SK-N-SH (cell line): ENCODE results near the gene JAG2. TPM values are rescaled to one million over a fixed set of nuclear protein-coding genes. Genes with fewer than 3 reads are reported as not detected.
A peak's percentile ranks its signal among the peaks of the same experiment; 100 is the strongest.

Experiments used
- CTCF ChIA-PET: fragments of 300-600, 350-600 bp; formaldehyde crosslinking; extraction: SDS; loops from one replicate; lab custom pipeline; 2021; lab: Yijun Ruan, JAX
- POLR2A ChIA-PET: fragments of 350-600 bp; sonication (Branson Sonifier 250); formaldehyde crosslinking; extraction: SDS; loops from one replicate; lab custom pipeline; 2020; ENCODE audit warnings: antibody characterized with exemption, inconsistent platforms; lab: Yijun Ruan, JAX
- DNase-seq: peaks from one replicate; pipeline ENCODE4 v3.0.0; 2012
- H2AFZ ChIP-seq: fragments of 200-600 bp; sonication (generic); 2 replicates; pipeline ENCODE4 v1.8.1; 2016; ENCODE audit warnings: antibody characterized with exemption, mild to moderate bottlenecking, low read depth
- H3F3A ChIP-seq: fragments of 200-600 bp; sonication (generic); replicated peaks from 2 replicates; pipeline ENCODE3; 2016; ENCODE audit warnings: antibody characterized with exemption, mild to moderate bottlenecking; ENCODE audit not compliant: insufficient read depth
- H3K27ac ChIP-seq, 2 experiments: fragments of 200-500 bp in 1 of 2; fragments of 200-600 bp in 1 of 2; sonication (Bioruptor generic) in 1 of 2; sonication (generic), shearing (Covaris generic) in 1 of 2; 2 replicates each; pipeline versions ENCODE4 v1.5.1 to v1.6.1; 2014 to 2016; ENCODE audit warnings: low read depth in 2 of 2, inconsistent platforms in 1 of 2, low read length in 1 of 2, mild to moderate bottlenecking in 1 of 2, mixed read lengths in 1 of 2
- H3K27me3 ChIP-seq: fragments of 200-600 bp; sonication (generic), shearing (Covaris generic); 2 replicates; pipeline ENCODE4 v1.6.1; 2016; ENCODE audit warnings: mixed run types; ENCODE audit not compliant: insufficient read depth
- H3K36me3 ChIP-seq, 2 experiments: fragments of 200-500 bp in 1 of 2; fragments of 200-600 bp in 1 of 2; sonication (Bioruptor generic) in 1 of 2; sonication (generic) in 1 of 2; replicated peaks in 1 of 2; 2 replicates each; pipeline versions ENCODE3 to v1.5.1; 2014 to 2016; ENCODE audit warnings: low read length in 1 of 2, mild to moderate bottlenecking in 1 of 2; ENCODE audit not compliant: insufficient read depth in 2 of 2, control insufficient read depth in 1 of 2
- H3K4me1 ChIP-seq, 2 experiments: fragments of 200-500 bp in 1 of 2; fragments of 200-600 bp in 1 of 2; sonication (Bioruptor generic) in 1 of 2; sonication (generic), shearing (Covaris generic) in 1 of 2; 2 replicates each; pipeline versions ENCODE4 v1.5.1 to v1.6.1; 2014 to 2016; ENCODE audit warnings: low read depth in 1 of 2, low read length in 1 of 2, mixed run types in 1 of 2; ENCODE audit not compliant: insufficient read depth in 2 of 2, control insufficient read depth in 1 of 2
- H3K4me2 ChIP-seq: fragments of 200-600 bp; sonication (generic), shearing (Covaris generic); 2 replicates; pipeline ENCODE4 v1.6.1; 2017; ENCODE audit warnings: mixed run types
- H3K4me3 ChIP-seq, 2 experiments: fragments of 200-500 bp in 1 of 2; fragments of 200-600 bp in 1 of 2; sonication (Bioruptor generic) in 1 of 2; sonication (generic), shearing (Covaris generic) in 1 of 2; 2 replicates each; pipeline versions ENCODE4 v1.5.1 to v1.8.1; 2014 to 2016; ENCODE audit warnings: low read depth in 2 of 2, inconsistent platforms in 1 of 2, low read length in 1 of 2, mild to moderate bottlenecking in 1 of 2, mixed read lengths in 1 of 2, moderate library complexity in 1 of 2
- H3K79me2 ChIP-seq: fragments of 200-600 bp; sonication (generic); 2 replicates; pipeline ENCODE4 v1.8.1; 2017; ENCODE audit warnings: mild to moderate bottlenecking; ENCODE audit not compliant: insufficient read depth
- H3K9ac ChIP-seq: fragments of 200-600 bp; sonication (generic); 2 replicates; pipeline ENCODE4 v1.6.1; 2017; ENCODE audit warnings: mixed run types
- H3K9me2 ChIP-seq: fragments of 200-600 bp; sonication (generic); 2 replicates; pipeline ENCODE4 v1.6.1; 2017; ENCODE audit warnings: mixed run types
- H3K9me3 ChIP-seq: fragments of 200-600 bp; sonication (generic); 2 replicates; pipeline ENCODE4 v1.6.1; 2017; ENCODE audit warnings: mixed run types, mild to moderate bottlenecking, moderate library complexity
- H4K20me1 ChIP-seq: fragments of 200-600 bp; sonication (generic); 2 replicates; pipeline ENCODE4 v1.6.1; 2017; ENCODE audit warnings: mild to moderate bottlenecking, mixed run types; ENCODE audit not compliant: insufficient read depth
- CHD2 ChIP-seq: fragments of 150-350 bp; IDR thresholded peaks from 2 replicates; pipeline ENCODE4 v1.6.1; 2018; ENCODE audit warnings: low read length; ENCODE audit not compliant: partially characterized antibody
- ELF1 ChIP-seq: IDR thresholded peaks from 2 replicates; pipeline ENCODE4 v1.4.0; 2012
- EP300 ChIP-seq, 2 experiments: IDR thresholded peaks; 2 replicates each; pipeline versions ENCODE4 v1.4.0 to v1.6.1; 2012; ENCODE audit warnings: borderline replicate concordance in 1 of 2, low read depth in 1 of 2, low read length in 1 of 2
- EZH2phosphoT487 ChIP-seq: fragments of 200-600 bp; sonication (generic); IDR thresholded peaks from 2 replicates; pipeline ENCODE4 v1.6.1; 2017; ENCODE audit warnings: low read depth, mixed run types, mild to moderate bottlenecking, antibody characterized with exemption, moderate library complexity, borderline replicate concordance
- FOXJ3 ChIP-seq: sonication (generic); formaldehyde crosslinking; IDR thresholded peaks from 2 replicates; pipeline ENCODE4 v1.5.1; 2020; ENCODE audit warnings: mild to moderate bottlenecking, missing genetic modification reagents
- MXI1 ChIP-seq: IDR thresholded peaks from 2 replicates; pipeline ENCODE4 v1.6.1; 2012; ENCODE audit warnings: mild to moderate bottlenecking, low read depth, low read length, improper control_type of control experiment
- NFIC ChIP-seq: IDR thresholded peaks from 2 replicates; pipeline ENCODE4 v1.4.0; 2012; ENCODE audit warnings: borderline replicate concordance
- POLR2AphosphoS5 ChIP-seq: IDR thresholded peaks from 2 replicates; pipeline ENCODE4 v1.6.1; 2012; ENCODE audit warnings: low read depth, low read length
- RAD21 ChIP-seq: IDR thresholded peaks from 2 replicates; pipeline ENCODE4 v1.6.1; 2012; ENCODE audit warnings: mild to moderate bottlenecking, low read length
- SIN3A ChIP-seq: IDR thresholded peaks from 2 replicates; pipeline ENCODE4 v1.6.1; 2012; ENCODE audit warnings: low read depth, mild to moderate bottlenecking, low read length, moderate library complexity, borderline replicate concordance
- SMC3 ChIP-seq: IDR thresholded peaks from 2 replicates; pipeline ENCODE4 v1.6.1; 2012; ENCODE audit warnings: low read depth, low read length, improper control_type of control experiment
- TEAD4 ChIP-seq: IDR thresholded peaks from 2 replicates; pipeline ENCODE4 v1.4.0; 2012; ENCODE audit warnings: mild to moderate bottlenecking, borderline replicate concordance; ENCODE audit not compliant: insufficient read depth
- USF1 ChIP-seq: IDR thresholded peaks from 2 replicates; pipeline ENCODE4 v1.4.0; 2012; ENCODE audit warnings: low read depth, borderline replicate concordance
- USF2 ChIP-seq: fragments of 150-350 bp; IDR thresholded peaks from 2 replicates; pipeline ENCODE4 v1.6.1; 2017; ENCODE audit warnings: antibody characterized with exemption, low read length, low read depth, borderline replicate concordance
- YY1 ChIP-seq: IDR thresholded peaks from 2 replicates; pipeline ENCODE4 v1.4.0; 2012; ENCODE audit warnings: low read depth, mild to moderate bottlenecking
- WGBS: methylation state at CpG from one replicate; pipeline ENCODE4 v1.1.6; 2017; ENCODE audit warnings: low lambda C conversion rate; 5-methylcytosine and 5-hydroxymethylcytosine counted together
- polyA plus RNA-seq, 3 experiments: library from polyadenylated mRNA; depleted of rRNA; stranded (reverse); fragments of >200 nt; gene quantifications; 2 replicates each; pipeline ENCODE4 v1.2.3, GENCODE V29; 2012
- TF ChIP-seq, protein P1 (sequence below): IDR thresholded peaks from 2 replicates; pipeline ENCODE4 v1.4.0; 2012; ENCODE audit warnings: low read depth
- TF ChIP-seq, protein P2 (sequence below): IDR thresholded peaks from 2 replicates; pipeline ENCODE4 v1.4.0; 2012; ENCODE audit warnings: low read depth, borderline replicate concordance
- TF ChIP-seq, protein P3 (sequence below): IDR thresholded peaks from 2 replicates; pipeline ENCODE4 v1.6.1; 2012; ENCODE audit warnings: mild to moderate bottlenecking, low read depth, low read length, moderate library complexity
- TF ChIP-seq, protein P4 (sequence below): IDR thresholded peaks from 2 replicates; pipeline ENCODE4; 2012
- TF ChIP-seq, protein P5 (sequence below): fragments of 200-600 bp; sonication (generic); IDR thresholded peaks from 2 replicates; pipeline ENCODE4 v1.6.1; 2017; ENCODE audit warnings: antibody characterized with exemption, mild to moderate bottlenecking, moderate library complexity

The JAG2 gene
- polyA plus RNA-seq, 1 of the 3 experiments (the other 2 are of a cell fraction), result 1.7 TPM

DNA sequence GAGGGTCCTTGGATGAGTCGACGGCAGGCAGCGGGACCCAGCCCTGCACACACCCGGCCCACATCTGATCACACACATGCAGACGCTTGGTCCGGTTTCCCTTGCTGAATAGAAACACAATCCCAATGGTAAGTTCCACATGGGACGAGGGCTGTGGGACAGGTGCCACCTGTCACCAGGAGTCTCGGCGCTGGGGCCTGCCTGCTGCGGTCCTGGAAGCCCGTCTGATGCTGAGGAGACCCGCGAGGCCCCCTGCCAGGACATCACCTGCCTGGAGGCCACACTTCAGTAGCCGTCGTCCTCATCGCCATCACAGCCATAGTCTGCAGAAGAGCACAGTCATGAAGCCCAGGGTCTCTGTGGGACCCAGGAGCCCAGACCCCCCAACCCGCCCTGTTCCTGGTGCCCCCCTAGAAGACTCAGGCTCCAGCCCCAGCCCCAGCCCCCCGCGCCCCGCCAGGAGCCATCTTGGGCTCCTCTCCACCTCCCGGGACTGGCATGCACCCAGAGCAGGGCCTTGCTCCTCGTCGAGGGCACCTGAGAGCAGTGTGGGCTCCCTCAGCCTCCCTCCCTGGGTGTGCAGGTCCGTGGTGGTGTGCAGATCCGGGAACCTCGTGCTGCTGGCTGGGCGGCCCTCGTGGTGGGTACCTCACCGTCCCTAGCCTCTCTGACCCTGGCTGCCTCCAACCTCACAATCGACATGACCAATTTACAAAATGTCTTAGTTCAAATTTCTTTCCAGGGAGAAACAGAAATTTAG lies 41.9 kb upstream of the JAG2 start:
- no peak overlapping the region for H3K4me3 ChIP-seq
- POLR2A ChIA-PET, result no interaction called here
- no peaks in the 10 kb centered on the region for H4K20me1 ChIP-seq
- no peak overlapping the region for H3K9ac ChIP-seq
- H2AFZ ChIP-seq, result no peak overlapping the region
- H3K36me3 ChIP-seq, result peaks cover 0 to 14% of the 10 kb centered on the region in 2 experiments
- no peaks in the 10 kb centered on the region for H3K9me3 ChIP-seq
- no peaks in the 10 kb centered on the region for H3K27me3 ChIP-seq
- H3K27ac ChIP-seq, result peak overlapping the region in 1 of 2 experiments; percentile 87; a peak in 2 of 4 replicates
- H3K4me2 ChIP-seq, result no peak overlapping the region
- CTCF ChIA-PET, result interaction anchor here (1.4 to 1.8 kb wide), 2 partner anchors 9 to 270 kb away, joined by 4 to 5 read pairs; no protein-coding TSS in a partner anchor
- WGBS, result 93% methylated on average over 12 of the region's 30 CpGs
- TF ChIP-seq, protein P1, sequence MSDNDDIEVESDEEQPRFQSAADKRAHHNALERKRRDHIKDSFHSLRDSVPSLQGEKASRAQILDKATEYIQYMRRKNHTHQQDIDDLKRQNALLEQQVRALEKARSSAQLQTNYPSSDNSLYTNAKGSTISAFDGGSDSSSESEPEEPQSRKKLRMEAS, result no peak
- TF ChIP-seq SIN3A (no peak), FOXJ3 (CRISPR knock-in tag) (no peak), POLR2AphosphoS5 (no peak), EP300 (IDR thresholded peaks at IDR 0.05; ENCODE audit: borderline replicate concordance in 1 of 2, low read depth in 1 of 2, low read length in 1 of 2) (no peak), NFIC (no peak), TEAD4 (no peak), CHD2 (no peak), MXI1 (no peak), USF1 (no peak), USF2 (no peak), YY1 (no peak), EZH2phosphoT487 (no peak), SMC3 (no peak), RAD21 (no peak), ELF1 (no peak)
- TF ChIP-seq, protein P2, sequence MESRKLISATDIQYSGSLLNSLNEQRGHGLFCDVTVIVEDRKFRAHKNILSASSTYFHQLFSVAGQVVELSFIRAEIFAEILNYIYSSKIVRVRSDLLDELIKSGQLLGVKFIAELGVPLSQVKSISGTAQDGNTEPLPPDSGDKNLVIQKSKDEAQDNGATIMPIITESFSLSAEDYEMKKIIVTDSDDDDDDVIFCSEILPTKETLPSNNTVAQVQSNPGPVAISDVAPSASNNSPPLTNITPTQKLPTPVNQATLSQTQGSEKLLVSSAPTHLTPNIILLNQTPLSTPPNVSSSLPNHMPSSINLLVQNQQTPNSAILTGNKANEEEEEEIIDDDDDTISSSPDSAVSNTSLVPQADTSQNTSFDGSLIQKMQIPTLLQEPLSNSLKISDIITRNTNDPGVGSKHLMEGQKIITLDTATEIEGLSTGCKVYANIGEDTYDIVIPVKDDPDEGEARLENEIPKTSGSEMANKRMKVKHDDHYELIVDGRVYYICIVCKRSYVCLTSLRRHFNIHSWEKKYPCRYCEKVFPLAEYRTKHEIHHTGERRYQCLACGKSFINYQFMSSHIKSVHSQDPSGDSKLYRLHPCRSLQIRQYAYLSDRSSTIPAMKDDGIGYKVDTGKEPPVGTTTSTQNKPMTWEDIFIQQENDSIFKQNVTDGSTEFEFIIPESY, result no peak
- TF ChIP-seq, protein P3, sequence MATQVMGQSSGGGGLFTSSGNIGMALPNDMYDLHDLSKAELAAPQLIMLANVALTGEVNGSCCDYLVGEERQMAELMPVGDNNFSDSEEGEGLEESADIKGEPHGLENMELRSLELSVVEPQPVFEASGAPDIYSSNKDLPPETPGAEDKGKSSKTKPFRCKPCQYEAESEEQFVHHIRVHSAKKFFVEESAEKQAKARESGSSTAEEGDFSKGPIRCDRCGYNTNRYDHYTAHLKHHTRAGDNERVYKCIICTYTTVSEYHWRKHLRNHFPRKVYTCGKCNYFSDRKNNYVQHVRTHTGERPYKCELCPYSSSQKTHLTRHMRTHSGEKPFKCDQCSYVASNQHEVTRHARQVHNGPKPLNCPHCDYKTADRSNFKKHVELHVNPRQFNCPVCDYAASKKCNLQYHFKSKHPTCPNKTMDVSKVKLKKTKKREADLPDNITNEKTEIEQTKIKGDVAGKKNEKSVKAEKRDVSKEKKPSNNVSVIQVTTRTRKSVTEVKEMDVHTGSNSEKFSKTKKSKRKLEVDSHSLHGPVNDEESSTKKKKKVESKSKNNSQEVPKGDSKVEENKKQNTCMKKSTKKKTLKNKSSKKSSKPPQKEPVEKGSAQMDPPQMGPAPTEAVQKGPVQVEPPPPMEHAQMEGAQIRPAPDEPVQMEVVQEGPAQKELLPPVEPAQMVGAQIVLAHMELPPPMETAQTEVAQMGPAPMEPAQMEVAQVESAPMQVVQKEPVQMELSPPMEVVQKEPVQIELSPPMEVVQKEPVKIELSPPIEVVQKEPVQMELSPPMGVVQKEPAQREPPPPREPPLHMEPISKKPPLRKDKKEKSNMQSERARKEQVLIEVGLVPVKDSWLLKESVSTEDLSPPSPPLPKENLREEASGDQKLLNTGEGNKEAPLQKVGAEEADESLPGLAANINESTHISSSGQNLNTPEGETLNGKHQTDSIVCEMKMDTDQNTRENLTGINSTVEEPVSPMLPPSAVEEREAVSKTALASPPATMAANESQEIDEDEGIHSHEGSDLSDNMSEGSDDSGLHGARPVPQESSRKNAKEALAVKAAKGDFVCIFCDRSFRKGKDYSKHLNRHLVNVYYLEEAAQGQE, result no peak
- TF ChIP-seq, protein P4, sequence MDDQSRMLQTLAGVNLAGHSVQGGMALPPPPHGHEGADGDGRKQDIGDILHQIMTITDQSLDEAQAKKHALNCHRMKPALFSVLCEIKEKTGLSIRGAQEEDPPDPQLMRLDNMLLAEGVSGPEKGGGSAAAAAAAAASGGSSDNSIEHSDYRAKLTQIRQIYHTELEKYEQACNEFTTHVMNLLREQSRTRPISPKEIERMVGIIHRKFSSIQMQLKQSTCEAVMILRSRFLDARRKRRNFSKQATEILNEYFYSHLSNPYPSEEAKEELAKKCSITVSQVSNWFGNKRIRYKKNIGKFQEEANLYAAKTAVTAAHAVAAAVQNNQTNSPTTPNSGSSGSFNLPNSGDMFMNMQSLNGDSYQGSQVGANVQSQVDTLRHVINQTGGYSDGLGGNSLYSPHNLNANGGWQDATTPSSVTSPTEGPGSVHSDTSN, result no peak
- TF ChIP-seq, protein P5, sequence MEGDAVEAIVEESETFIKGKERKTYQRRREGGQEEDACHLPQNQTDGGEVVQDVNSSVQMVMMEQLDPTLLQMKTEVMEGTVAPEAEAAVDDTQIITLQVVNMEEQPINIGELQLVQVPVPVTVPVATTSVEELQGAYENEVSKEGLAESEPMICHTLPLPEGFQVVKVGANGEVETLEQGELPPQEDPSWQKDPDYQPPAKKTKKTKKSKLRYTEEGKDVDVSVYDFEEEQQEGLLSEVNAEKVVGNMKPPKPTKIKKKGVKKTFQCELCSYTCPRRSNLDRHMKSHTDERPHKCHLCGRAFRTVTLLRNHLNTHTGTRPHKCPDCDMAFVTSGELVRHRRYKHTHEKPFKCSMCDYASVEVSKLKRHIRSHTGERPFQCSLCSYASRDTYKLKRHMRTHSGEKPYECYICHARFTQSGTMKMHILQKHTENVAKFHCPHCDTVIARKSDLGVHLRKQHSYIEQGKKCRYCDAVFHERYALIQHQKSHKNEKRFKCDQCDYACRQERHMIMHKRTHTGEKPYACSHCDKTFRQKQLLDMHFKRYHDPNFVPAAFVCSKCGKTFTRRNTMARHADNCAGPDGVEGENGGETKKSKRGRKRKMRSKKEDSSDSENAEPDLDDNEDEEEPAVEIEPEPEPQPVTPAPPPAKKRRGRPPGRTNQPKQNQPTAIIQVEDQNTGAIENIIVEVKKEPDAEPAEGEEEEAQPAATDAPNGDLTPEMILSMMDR, result no peak
- no peaks in the 10 kb centered on the region for H3K9me2 ChIP-seq
- DNase-seq, result no peak
- peaks cover 0 to 89% of the 10 kb centered on the region in 2 experiments; a peak in 1 of 4 replicates for H3K4me1 ChIP-seq
- H3K79me2 ChIP-seq, result no peaks in the 10 kb centered on the region
- H3F3A ChIP-seq, result no peaks in the 10 kb centered on the region
